Esophagus (tissue), 2 donors: ENCODE results near the gene CDC42EP2. TPM values are rescaled to one million over a fixed set of nuclear protein-coding genes. Genes with fewer than 3 reads are reported as not detected.

Source experiments
- H3K27ac ChIP-seq, 2 donors: one replicate each; pipeline ENCODE4 v1.5.1; 2013; ENCODE audit warnings: low read depth in 2 of 2, mild to moderate bottlenecking in 2 of 2, inconsistent platforms in 1 of 2, low read length in 1 of 2, moderate library complexity in 1 of 2
- H3K27me3 ChIP-seq, 2 donors: one replicate each; pipeline ENCODE4 v1.6.1; 2013; ENCODE audit warnings: low read length in 2 of 2, control low read depth in 1 of 2, mild to moderate bottlenecking in 1 of 2; ENCODE audit not compliant: insufficient read depth in 2 of 2, control insufficient read depth in 1 of 2
- H3K36me3 ChIP-seq, 2 donors: one replicate each; pipeline ENCODE4 v1.6.1; 2013; ENCODE audit warnings: low read length in 1 of 2; ENCODE audit not compliant: control insufficient read depth in 2 of 2, insufficient read depth in 2 of 2
- H3K4me1 ChIP-seq, 2 donors: one replicate each; pipeline ENCODE4 v1.6.1; 2013; ENCODE audit warnings: low read length in 1 of 2; ENCODE audit not compliant: control insufficient read depth in 2 of 2, insufficient read depth in 2 of 2
- H3K4me3 ChIP-seq, 2 donors: one replicate each; pipeline ENCODE4 v1.5.1; 2013; ENCODE audit warnings: low read length in 2 of 2, mild to moderate bottlenecking in 2 of 2, low read depth in 1 of 2, moderate library complexity in 1 of 2
- H3K9me3 ChIP-seq, 2 donors: one replicate each; pipeline ENCODE4 v1.6.1; 2013; ENCODE audit warnings: mild to moderate bottlenecking in 2 of 2, low read depth in 1 of 2, low read length in 1 of 2, moderate library complexity in 1 of 2; ENCODE audit not compliant: control insufficient read depth in 2 of 2, insufficient read depth in 1 of 2
- WGBS, 2 donors: extraction: QIAGEN DNeasy Blood & Tissue Kit; methylation state at CpG; one replicate each; pipeline ENCODE4 v1.1.7; 2013; 5-methylcytosine and 5-hydroxymethylcytosine counted together
- polyA plus RNA-seq, 2 donors: library from polyadenylated mRNA; stranded (reverse); fragments of 200-250 nt; gene quantifications; one replicate each; pipeline ENCODE4 v1.2.3, GENCODE V29; 2013
- donor health status: healthy with polysubstance abuse.
- donor health status: Bipolar disorder and iron deficiency.

CDC42EP2 gene
- polyA plus RNA-seq, 2 donors: 4.4 to 4.7 TPM

DNA sequence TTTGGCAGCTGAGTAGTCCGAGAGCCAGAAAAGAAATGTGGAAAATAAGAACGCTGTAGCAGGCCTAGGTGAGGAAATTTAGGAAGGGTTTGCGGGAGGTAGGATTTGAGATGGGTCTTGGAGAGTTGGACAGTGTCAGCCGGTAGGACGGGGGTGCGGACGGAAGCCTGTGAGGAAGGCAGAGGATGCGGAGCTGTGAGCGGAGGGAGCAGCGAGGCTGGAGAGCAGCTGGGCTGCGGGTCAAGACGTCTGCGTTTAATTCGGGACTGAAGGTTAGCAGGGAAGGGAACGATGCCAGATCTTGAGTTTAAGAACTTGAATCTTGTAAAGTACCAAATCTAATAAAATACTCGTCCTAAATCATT, 39.2 kb downstream of the CDC42EP2 start:
- no peaks in the 10 kb centered on the region for H3K9me3 ChIP-seq
- peak overlapping the region; percentile 55 to 70 for H3K4me3 ChIP-seq
- no peaks in the 10 kb centered on the region for H3K27me3 ChIP-seq
- 17 to 18% methylated on average over 16 of the region's 16 CpGs for WGBS, 2 donors
- H3K27ac ChIP-seq: peak overlapping the region; percentile 62 to 81
- H3K36me3 ChIP-seq: peaks cover 13 to 14% of the 10 kb centered on the region in 2 donors
- H3K4me1 ChIP-seq: peaks cover 9 to 12% of the 10 kb centered on the region in 2 donors

DNA sequence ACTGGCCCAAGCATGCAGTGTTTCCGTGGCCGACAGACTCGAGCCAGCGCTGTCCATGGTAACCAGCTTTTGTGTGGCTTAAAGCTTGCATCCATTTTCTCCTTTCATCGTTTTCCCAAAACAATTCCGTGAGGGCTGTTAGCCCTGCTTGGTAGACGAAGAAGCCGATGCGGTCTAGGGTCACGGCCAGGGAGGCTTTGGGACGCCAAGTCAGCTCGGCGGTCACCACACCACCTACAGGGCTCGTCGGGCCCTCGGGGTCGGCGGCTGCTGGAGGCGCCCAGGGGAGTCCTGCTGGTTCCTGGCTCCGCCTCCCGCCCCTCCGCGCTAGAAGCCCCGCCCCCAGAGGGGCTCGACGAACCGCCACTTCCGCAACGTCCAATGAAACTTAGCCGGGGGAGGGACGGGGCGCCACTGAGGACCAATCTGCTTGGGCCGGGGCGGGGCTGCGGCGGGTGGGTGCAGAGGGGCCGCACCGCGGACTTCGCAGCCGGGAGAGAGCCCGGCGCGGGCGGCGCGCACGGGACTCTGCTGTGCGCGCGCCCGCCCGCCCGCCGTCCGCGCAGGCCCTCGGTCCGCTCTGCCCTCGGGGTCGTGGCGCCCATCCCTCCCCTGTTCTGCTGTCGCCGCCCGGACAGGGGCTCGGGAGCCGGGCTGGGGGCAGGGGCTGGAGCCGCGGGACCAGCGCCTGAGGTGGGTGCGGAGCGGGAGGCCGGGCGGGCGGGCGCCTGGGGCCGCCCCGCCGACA, 39.8 kb downstream of the CDC42EP2 start, which contains the start of gene TIGD3:
TSS of gene TIGD3 (plus strand) at position 487 of the 748 bp plus-strand sequence. CDS start 1,058 bp downstream, outside the sequence.
- 1% methylated on average over 65 to 79 of the region's 79 CpGs for WGBS, 2 donors
- Histone ChIP-seq H3K9me3 (no peaks in the 10 kb centered on the region), H3K4me3 (peak within 1 kb of the TSS; percentile 55 to 70), H3K36me3 (peaks cover 10 to 13% of the 10 kb centered on the region in 2 donors), H3K27me3 (no peaks in the 10 kb centered on the region), H3K4me1 (peaks cover 9 to 12% of the 10 kb centered on the region in 2 donors), H3K27ac (peak within 1 kb of the TSS; percentile 62 to 81)

DNA sequence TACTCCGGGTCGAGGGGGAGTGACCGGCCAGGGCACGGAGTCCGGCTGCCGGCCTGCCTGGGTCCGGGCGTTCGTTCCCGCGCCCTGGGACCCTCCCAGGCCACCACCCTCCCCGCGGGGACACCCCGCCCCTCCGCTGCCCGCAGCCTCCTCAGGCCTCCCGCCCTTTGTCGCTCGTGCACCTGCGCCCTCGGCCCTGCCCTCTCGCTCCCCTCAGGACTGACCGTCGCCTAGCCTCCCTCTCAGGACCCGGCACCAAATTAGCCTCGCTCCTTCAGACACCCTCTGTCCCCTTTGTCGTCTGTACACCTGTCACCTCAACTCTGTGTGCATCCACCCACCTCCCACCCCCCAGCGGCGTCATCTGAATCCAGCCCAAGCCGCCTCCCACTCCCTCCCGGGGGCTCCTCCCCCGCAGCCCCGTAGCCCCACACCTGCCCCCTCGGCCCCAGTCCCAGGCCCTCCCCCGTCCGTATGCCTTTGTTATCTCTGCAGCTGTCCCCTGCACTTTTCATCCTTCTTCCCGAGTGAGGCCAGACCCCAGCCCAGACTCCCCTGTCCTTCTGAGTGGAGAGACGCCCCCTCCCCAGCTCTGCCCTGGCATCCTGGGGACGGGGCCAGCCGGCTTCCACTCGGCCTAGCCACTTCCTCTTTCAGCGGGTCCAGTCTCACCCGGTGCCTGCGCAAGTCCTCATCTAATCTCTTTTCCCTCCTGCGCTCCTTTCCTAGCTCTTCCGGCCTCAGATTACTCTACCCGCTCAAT, 40.5 kb downstream of the CDC42EP2 start:
- H3K27ac ChIP-seq: no peak overlapping the region
- 2% methylated on average over 35 to 47 of the region's 47 CpGs for WGBS, 2 donors
- H3K27me3 ChIP-seq: no peaks in the 10 kb centered on the region
- peaks cover 9 to 12% of the 10 kb centered on the region in 2 donors for H3K4me1 ChIP-seq
- H3K4me3 ChIP-seq: peak overlapping the region; percentile 52 to 70
- peaks cover 8 to 10% of the 10 kb centered on the region in 2 donors for H3K36me3 ChIP-seq
- H3K9me3 ChIP-seq: no peaks in the 10 kb centered on the region

DNA sequence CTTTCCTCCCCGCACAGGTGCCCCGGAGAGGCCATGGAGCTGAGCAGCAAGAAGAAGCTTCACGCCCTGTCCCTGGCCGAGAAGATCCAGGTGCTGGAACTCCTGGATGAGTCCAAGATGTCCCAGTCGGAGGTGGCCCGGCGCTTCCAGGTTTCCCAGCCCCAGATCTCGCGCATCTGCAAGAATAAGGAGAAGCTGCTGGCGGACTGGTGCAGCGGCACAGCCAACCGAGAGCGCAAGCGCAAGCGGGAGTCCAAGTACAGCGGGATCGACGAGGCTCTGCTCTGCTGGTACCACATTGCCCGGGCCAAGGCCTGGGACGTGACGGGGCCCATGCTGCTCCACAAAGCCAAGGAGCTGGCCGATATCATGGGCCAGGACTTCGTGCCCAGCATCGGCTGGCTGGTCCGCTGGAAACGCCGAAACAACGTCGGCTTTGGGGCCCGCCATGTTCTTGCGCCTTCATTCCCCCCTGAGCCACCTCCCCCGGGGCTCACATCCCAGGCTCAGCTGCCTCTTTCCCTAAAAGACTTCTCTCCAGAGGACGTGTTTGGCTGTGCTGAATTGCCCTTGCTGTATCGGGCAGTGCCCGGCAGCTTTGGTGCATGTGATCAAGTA, 41.2 kb downstream of the CDC42EP2 start:
- Histone ChIP-seq H3K27me3 (no peaks in the 10 kb centered on the region), H3K27ac (no peak overlapping the region), H3K36me3 (peaks cover 8 to 10% of the 10 kb centered on the region in 2 donors), H3K9me3 (no peaks in the 10 kb centered on the region), H3K4me3 (peak overlapping the region; percentile 4 to 70), H3K4me1 (peaks cover 9 to 12% of the 10 kb centered on the region in 2 donors)
- 40 to 44% methylated on average over 35 of the region's 35 CpGs for WGBS, 2 donors

DNA sequence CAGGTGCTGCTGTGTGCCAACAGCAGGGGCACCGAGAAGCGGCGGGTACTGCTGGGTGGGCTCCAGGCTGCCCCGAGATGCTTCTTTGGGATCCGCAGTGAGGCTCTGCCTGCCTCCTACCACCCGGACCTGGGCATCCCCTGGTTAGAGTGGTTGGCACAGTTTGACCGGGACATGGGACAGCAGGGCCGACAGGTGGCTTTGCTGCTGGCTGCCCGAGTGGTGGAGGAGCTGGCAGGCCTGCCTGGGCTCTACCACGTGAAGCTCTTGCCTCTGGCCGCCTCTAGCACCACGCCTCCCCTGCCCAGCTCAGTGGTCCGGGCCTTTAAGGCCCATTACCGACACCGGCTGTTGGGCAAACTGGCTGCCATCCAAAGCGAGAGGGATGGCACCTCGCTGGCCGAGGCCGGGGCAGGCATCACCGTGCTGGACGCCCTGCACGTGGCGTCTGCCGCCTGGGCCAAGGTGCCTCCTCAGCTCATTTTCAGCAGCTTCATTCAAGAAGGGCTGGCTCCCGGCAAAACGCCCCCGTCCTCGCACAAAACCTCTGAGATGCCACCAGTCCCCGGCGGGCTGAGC, 41.8 kb downstream of the CDC42EP2 start:
- Histone ChIP-seq H3K9me3 (no peaks in the 10 kb centered on the region), H3K27me3 (no peaks in the 10 kb centered on the region), H3K36me3 (peaks cover 8% of the 10 kb centered on the region in 2 donors), H3K4me1 (peaks cover 9 to 12% of the 10 kb centered on the region in 2 donors), H3K4me3 (no peak overlapping the region), H3K27ac (no peak overlapping the region)
- WGBS, 2 donors: 88 to 90% methylated on average over 30 of the region's 30 CpGs

DNA sequence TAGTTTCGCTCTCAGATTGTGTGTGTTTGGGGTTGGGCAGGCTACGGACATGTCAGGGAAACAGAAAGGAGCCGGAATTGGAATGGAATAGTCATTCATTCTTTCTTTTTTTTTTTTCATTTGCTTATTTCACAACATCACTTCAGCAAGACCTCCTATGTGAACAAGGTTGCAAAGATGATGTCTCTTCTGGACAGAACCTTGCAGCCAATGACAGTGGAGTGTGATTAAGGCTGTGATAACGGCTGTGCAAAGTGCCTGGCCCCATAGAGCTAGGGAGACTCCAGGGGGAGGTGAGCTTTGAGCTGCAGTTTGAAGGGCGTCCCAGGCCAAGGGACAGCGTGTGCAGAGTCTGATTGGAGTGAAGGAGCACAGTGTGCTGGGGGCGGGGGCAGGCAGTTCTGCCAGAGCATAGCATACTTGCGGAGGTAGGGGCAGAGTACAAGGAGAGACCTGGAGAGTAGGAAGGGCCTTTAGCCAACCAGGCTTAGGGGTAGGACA, 43.2 kb downstream of the CDC42EP2 start:
- peaks cover 9 to 12% of the 10 kb centered on the region in 2 donors for H3K4me1 ChIP-seq
- no peaks in the 10 kb centered on the region for H3K36me3 ChIP-seq
- no peak overlapping the region for H3K4me3 ChIP-seq
- 79 to 82% methylated on average over 8 of the region's 8 CpGs for WGBS, 2 donors
- no peaks in the 10 kb centered on the region for H3K9me3 ChIP-seq
- no peak overlapping the region for H3K27ac ChIP-seq
- no peaks in the 10 kb centered on the region for H3K27me3 ChIP-seq

DNA sequence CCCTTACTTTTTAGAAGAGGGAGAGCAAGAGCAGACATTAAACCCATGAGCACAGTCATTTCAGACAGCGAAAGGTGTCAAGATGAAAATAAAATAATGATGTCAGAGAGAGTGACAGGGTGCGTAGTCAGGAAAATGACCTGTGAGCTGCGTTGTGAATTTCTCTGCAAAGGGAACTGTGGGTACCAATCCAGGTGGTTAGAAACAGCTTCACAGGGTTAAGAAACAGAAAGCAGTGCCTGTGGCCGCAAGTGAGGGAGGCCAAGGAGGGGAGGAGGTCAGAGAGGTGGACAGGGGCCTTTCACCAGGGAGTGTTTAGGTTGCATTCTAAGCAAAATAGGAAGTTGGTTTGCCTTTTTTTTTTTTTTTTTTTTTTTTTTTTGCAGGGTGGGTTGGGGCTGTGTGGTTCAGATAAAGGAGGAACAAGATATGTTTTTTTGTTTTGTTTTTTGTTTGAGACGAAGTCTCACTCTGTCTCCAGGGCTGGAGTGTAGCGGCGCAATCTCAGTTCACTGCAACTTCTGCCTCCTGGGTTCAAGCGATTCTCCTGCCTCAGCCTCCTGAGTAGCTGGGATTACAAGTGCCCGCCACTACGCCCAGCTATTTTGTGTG, 47.8 kb downstream of the CDC42EP2 start:
- H3K9me3 ChIP-seq: no peaks in the 10 kb centered on the region
- no peaks in the 10 kb centered on the region for H3K4me1 ChIP-seq
- H3K36me3 ChIP-seq: no peaks in the 10 kb centered on the region
- WGBS, 2 donors: 80 to 82% methylated on average over 10 of the region's 10 CpGs
- H3K27me3 ChIP-seq: no peaks in the 10 kb centered on the region
- no peak overlapping the region for H3K4me3 ChIP-seq
- H3K27ac ChIP-seq: no peak overlapping the region

DNA sequence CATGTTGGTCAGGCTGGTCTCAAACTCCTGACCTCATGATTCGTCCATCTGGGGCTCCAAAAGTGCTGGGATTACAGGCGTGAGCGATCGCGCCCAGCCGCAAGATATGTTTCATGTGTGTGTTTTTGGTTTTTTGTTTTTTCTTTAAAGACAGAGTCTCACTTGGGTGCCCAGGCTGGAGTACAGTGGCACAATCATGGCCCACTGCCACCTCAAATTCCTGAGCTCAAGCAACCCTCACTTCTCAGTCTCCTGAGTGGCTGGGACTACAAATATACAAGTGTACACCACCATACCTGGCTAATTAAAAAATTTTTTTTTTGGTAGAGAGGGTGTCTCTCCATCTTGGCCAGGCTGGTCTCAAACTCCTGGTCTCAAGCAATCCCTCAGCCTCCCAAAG, 48.3 kb downstream of the CDC42EP2 start:
- Histone ChIP-seq H3K4me3 (no peak overlapping the region), H3K27ac (no peak overlapping the region), H3K36me3 (no peaks in the 10 kb centered on the region), H3K9me3 (no peaks in the 10 kb centered on the region), H3K27me3 (no peaks in the 10 kb centered on the region), H3K4me1 (no peaks in the 10 kb centered on the region)
- WGBS, 2 donors: 84 to 90% methylated on average over 6 of the region's 6 CpGs

DNA sequence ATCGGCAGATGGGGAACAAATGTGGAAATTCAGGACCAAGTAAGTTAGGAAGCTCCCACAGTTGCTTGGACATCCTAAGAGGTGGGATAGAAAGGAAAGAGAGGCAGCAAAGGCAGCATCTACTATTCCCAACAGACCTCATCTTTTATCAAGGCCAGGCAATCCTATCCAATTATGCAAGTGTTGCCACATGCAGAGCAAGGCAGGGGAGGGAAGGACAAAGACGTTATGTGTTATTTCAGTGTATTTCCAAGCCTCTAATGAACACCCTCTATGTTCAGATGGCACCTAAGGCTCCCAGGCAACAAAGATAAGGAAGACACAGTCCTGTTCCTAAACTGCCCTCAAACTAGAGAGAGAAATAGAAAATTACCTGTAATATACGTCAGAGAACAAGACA, 49.1 kb downstream of the CDC42EP2 start:
- Histone ChIP-seq H3K27me3 (no peaks in the 10 kb centered on the region), H3K36me3 (no peaks in the 10 kb centered on the region), H3K9me3 (no peaks in the 10 kb centered on the region), H3K27ac (no peak overlapping the region), H3K4me1 (no peaks in the 10 kb centered on the region), H3K4me3 (no peak overlapping the region)
- WGBS, 2 donors: 73 to 78% methylated on average over 3 of the region's 3 CpGs
